SK-N-MC (cell line): Measurements from ENCODE around the gene PPP1CC.

Experiments
- EZH2 ChIP-seq: fragments of 200-600 bp; sonication (generic); IDR thresholded peaks from one replicate; pipeline ENCODE4 v1.6.1; 2017; ENCODE audit warnings: antibody characterized with exemption
- FOXP2 ChIP-seq: optimal IDR thresholded peaks from 2 replicates; pipeline ENCODE3; 2011; ENCODE audit warnings: mild to moderate bottlenecking, moderate library complexity; ENCODE audit not compliant: insufficient read depth; ENCODE audit errors: extremely low read length, control extremely low read depth
- POLR2AphosphoS5 ChIP-seq: IDR thresholded peaks from 2 replicates; pipeline ENCODE4 v1.6.1; 2012; ENCODE audit warnings: mild to moderate bottlenecking, low read depth, low read length, borderline replicate concordance

GRCh38 chr12:110670161-110670701, 72.5 kb downstream of the PPP1CC start:
- TF ChIP-seq POLR2AphosphoS5 = no peak
- no peak for TF ChIP-seq EZH2
- TF ChIP-seq FOXP2 = no peak
